ENCODE results near the gene C20orf204.
A peak's percentile ranks its signal among the peaks of the same experiment; 100 is the strongest.

Gene C20orf204

GRCh38 chr20:64027981-64028685, 7.8 kb upstream of the C20orf204 start:
- no peak for DNase-seq

GRCh38 chr20:64029293-64030117, 6.5 kb upstream of the C20orf204 start:
- DNase-seq, result no peak

GRCh38 chr20:64030371-64031134, 5.4 kb upstream of the C20orf204 start:
- no peak for DNase-seq

GRCh38 chr20:64031822-64032314, 4.1 kb upstream of the C20orf204 start:
- DNase-seq, result no peak

GRCh38 chr20:64032706-64033624, 3.0 kb upstream of the C20orf204 start:
- DNase-seq, result no peak

GRCh38 chr20:64033981-64034493, 1.9 kb upstream of the C20orf204 start:
- DNase-seq, result no peak

- DNase-seq, result no peak
Measured at GRCh38 chr20:64035066-64035932, 683 bp upstream of the C20orf204 start.

GRCh38 chr20:64036346-64037198, 590 bp downstream of the C20orf204 start:
- DNase-seq, result no peak

- DNase-seq, result no peak
Measured at GRCh38 chr20:64037199-64037497, 1.2 kb downstream of the C20orf204 start.

- DNase-seq, result peak; percentile 17
Measured at GRCh38 chr20:64037498-64038213, 1.7 kb downstream of the C20orf204 start.

GRCh38 chr20:64038224-64038564, 2.2 kb downstream of the C20orf204 start:
- DNase-seq, result no peak

- DNase-seq, result peak; percentile 76
Measured at GRCh38 chr20:64038565-64039292, 2.7 kb downstream of the C20orf204 start.

- no peak for DNase-seq
Measured at GRCh38 chr20:64039293-64040160, 3.5 kb downstream of the C20orf204 start.

GRCh38 chr20:64040231-64041039, 4.5 kb downstream of the C20orf204 start:
- DNase-seq, result no peak

GRCh38 chr20:64041040-64041780, 5.2 kb downstream of the C20orf204 start:
- no peak for DNase-seq

- DNase-seq, result no peak
Measured at GRCh38 chr20:64041781-64042053, 5.7 kb downstream of the C20orf204 start.

All from NCI-H510A (cell line).